ENCODE measurements around the gene KMT2E.
"Not testable (repeated sequence)": the region's sequence is repeated elsewhere in the genome, so short reads cannot be mapped to it uniquely, and the experiment has no call there.

The KMT2E gene

DNA sequence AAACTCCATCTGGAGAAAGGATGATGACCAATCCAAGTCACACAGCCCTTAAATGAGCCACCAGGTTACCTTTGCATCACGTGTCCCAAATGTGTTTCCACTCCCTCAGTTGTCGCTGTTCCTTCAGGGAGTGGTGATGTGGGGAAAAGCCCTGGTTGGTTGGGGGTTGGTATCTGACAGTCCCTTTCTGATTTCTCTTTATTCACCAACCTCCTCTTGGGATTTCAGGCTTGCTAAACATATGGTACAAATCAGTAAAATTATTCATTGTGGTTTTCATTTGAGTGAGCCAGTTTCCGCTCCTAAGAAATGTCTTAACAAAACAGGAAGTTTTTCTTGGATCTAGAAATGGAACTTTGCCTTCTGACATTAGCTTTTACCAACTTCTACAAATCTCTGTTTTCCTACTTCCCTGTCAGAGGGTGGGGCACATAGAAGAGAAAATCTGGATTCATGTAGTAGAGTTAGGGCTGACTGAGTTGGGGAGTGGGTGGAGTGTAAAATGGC is 40.0 kb upstream of the KMT2E start:
- Histone ChIP-seq H3K27ac (ENCODE audit: low read length) (no peak overlapping the region), H3K9ac (ENCODE audit: low read depth, low read length) (no peak overlapping the region), H2AFZ (ENCODE audit: low read depth, low read length) (no peak overlapping the region), H3K4me3 (ENCODE audit: low read depth in 1 of 2, low read length in 2 of 2) (no peak overlapping the region), H3K79me2 (ENCODE audit: insufficient read depth, low read length) (no peaks in the 10 kb centered on the region), H3K36me3 (ENCODE audit: insufficient read depth, low read length) (no peaks in the 10 kb centered on the region), H3K4me2 (ENCODE audit: insufficient read depth, low read length) (no peak overlapping the region), H4K20me1 (ENCODE audit: insufficient read depth, low read length) (no peaks in the 10 kb centered on the region), H3K9me3 (ENCODE audit: insufficient read depth, low read length, severe bottlenecking) (no peaks in the 10 kb centered on the region), H3K4me1 (ENCODE audit: insufficient read depth, low read length) (no peaks in the 10 kb centered on the region), H3K27me3 (ENCODE audit: insufficient read depth, low read length, poor library complexity) (no peaks in the 10 kb centered on the region)
- DNase-seq (no peak), ATAC-seq (ENCODE audit: insufficient read depth, low read depth) (no peak)
- TF ChIP-seq CTCF (IDR thresholded peaks at IDR 0.05; ENCODE audit: borderline replicate concordance, extremely low read depth, low read length, poor library complexity, severe bottlenecking): no peak

GRCh38 chr7:104975553-104975952 is 38.5 kb upstream of the KMT2E start:
- H3K79me2 ChIP-seq (ENCODE audit: insufficient read depth, low read length); H2AFZ ChIP-seq (ENCODE audit: low read depth, low read length); H3K4me3 ChIP-seq (ENCODE audit: low read depth in 1 of 2, low read length in 2 of 2); H3K27me3 ChIP-seq (ENCODE audit: insufficient read depth, low read length, poor library complexity); H3K9me3 ChIP-seq (ENCODE audit: insufficient read depth, low read length, severe bottlenecking); DNase-seq; ATAC-seq (ENCODE audit: insufficient read depth, low read depth); H3K4me1 ChIP-seq (ENCODE audit: insufficient read depth, low read length); H3K4me2 ChIP-seq (ENCODE audit: insufficient read depth, low read length); H3K9ac ChIP-seq (ENCODE audit: low read depth, low read length); H3K36me3 ChIP-seq (ENCODE audit: insufficient read depth, low read length); H3K27ac ChIP-seq (ENCODE audit: low read length); H4K20me1 ChIP-seq (ENCODE audit: insufficient read depth, low read length): not testable (repeated sequence)

DNA sequence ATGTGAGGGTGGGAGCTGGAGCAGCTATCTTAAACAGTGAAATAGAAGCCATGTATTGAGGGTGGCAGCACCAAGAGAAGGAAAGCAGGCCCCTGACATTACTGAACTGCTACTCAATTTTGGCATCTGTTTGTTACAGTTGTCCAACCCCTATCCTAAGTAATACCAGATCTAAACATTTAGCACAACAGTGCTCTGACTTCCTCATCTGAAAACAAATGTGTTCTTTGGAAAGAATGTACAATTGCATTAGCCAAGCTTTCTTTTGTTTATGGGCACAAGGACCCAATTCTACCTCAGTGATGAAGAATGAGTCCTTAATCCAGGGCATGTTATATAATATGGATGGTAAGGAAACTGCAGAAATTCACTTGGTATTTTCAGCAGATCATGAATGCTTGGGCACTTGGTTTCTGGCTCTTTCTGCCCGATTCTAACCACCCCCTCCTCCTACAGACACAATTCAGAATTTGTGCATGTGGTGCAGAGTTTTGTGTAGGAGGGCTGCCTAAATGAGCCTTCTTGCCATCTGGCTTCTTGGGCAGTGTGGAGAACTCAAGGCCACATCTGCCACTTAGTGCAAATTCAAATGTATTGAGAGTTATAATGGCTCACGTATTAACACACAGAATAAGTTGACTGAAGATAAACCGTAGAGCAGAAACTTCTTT is 36.9 kb upstream of the KMT2E start:
- ATAC-seq (ENCODE audit: insufficient read depth, low read depth) (no peak), DNase-seq (no peak)
- Histone ChIP-seq H3K4me3 (ENCODE audit: low read depth in 1 of 2, low read length in 2 of 2) (no peak overlapping the region), H4K20me1 (ENCODE audit: insufficient read depth, low read length) (peaks cover 12% of the 10 kb centered on the region), H2AFZ (ENCODE audit: low read depth, low read length) (no peak overlapping the region), H3K4me2 (ENCODE audit: insufficient read depth, low read length) (no peak overlapping the region), H3K9me3 (ENCODE audit: insufficient read depth, low read length, severe bottlenecking) (no peaks in the 10 kb centered on the region), H3K27me3 (ENCODE audit: insufficient read depth, low read length, poor library complexity) (no peaks in the 10 kb centered on the region), H3K4me1 (ENCODE audit: insufficient read depth, low read length) (peaks cover 8% of the 10 kb centered on the region; the same call in 1 of the 2 replicates), H3K9ac (ENCODE audit: low read depth, low read length) (no peak overlapping the region), H3K27ac (ENCODE audit: low read length) (no peak overlapping the region), H3K79me2 (ENCODE audit: insufficient read depth, low read length) (peaks cover 22% of the 10 kb centered on the region), H3K36me3 (ENCODE audit: insufficient read depth, low read length) (no peaks in the 10 kb centered on the region; the same call in 1 of the 2 replicates)
- TF ChIP-seq EZH2 (IDR thresholded peaks at IDR 0.05; ENCODE audit: borderline replicate concordance, low read depth, low read length, severe bottlenecking) (no peak), CTCF (IDR thresholded peaks at IDR 0.05; ENCODE audit: borderline replicate concordance, extremely low read depth, low read length, poor library complexity, severe bottlenecking) (no peak)

- Histone ChIP-seq H3K4me2 (ENCODE audit: insufficient read depth, low read length) (no peak overlapping the region), H3K27ac (ENCODE audit: low read length) (no peak overlapping the region), H3K4me1 (ENCODE audit: insufficient read depth, low read length) (peaks cover 21% of the 10 kb centered on the region), H4K20me1 (ENCODE audit: insufficient read depth, low read length) (peaks cover 12% of the 10 kb centered on the region), H3K79me2 (ENCODE audit: insufficient read depth, low read length) (peaks cover 35% of the 10 kb centered on the region), H3K36me3 (ENCODE audit: insufficient read depth, low read length) (no peaks in the 10 kb centered on the region; the same call in 1 of the 2 replicates), H2AFZ (ENCODE audit: low read depth, low read length) (no peak overlapping the region), H3K4me3 (ENCODE audit: low read depth in 1 of 2, low read length in 2 of 2) (no peak overlapping the region), H3K9me3 (ENCODE audit: insufficient read depth, low read length, severe bottlenecking) (no peaks in the 10 kb centered on the region), H3K9ac (ENCODE audit: low read depth, low read length) (no peak overlapping the region), H3K27me3 (ENCODE audit: insufficient read depth, low read length, poor library complexity) (no peaks in the 10 kb centered on the region)
- TF ChIP-seq CTCF (IDR thresholded peaks at IDR 0.05; ENCODE audit: borderline replicate concordance, extremely low read depth, low read length, poor library complexity, severe bottlenecking) (no peak), EZH2 (IDR thresholded peaks at IDR 0.05; ENCODE audit: borderline replicate concordance, low read depth, low read length, severe bottlenecking) (no peak)
- ATAC-seq (ENCODE audit: insufficient read depth, low read depth): no peak
- no peak for DNase-seq
These were observed 35.5 kb upstream of the KMT2E start for GRCh38 chr7:104978460-104978859.
